ENCODE measurements around the gene SULF2.
"Not testable (repeated sequence)": the region's sequence is repeated elsewhere in the genome, so short reads cannot be mapped to it uniquely, and the experiment has no call there.

Gene SULF2

GRCh38 chr20:47796971-47797370 is 11.7 kb upstream of the SULF2 start:
- no peak overlapping the region for H3K4me3 ChIP-seq (ENCODE audit: low read length)
- no peak for TF ChIP-seq ZNF274 (IDR thresholded peaks at IDR 0.05; ENCODE audit: low read depth, low read length)

GRCh38 chr20:47795214-47795907 is 10.1 kb upstream of the SULF2 start:
- H3K4me3 ChIP-seq (ENCODE audit: low read length), result no peak overlapping the region
- TF ChIP-seq ZNF274 (IDR thresholded peaks at IDR 0.05; ENCODE audit: low read depth, low read length), result no peak

- not testable (repeated sequence) for H3K4me3 ChIP-seq (ENCODE audit: low read length)
Observed at GRCh38 chr20:47794264-47794663, 9.0 kb upstream of the SULF2 start.

- no peak for TF ChIP-seq ZNF274 (IDR thresholded peaks at IDR 0.05; ENCODE audit: low read depth, low read length)
- no peak overlapping the region for H3K4me3 ChIP-seq (ENCODE audit: low read length)
Observed at GRCh38 chr20:47792021-47792618, 6.8 kb upstream of the SULF2 start.

- H3K4me3 ChIP-seq (ENCODE audit: low read length), result no peak overlapping the region
- TF ChIP-seq ZNF274 (IDR thresholded peaks at IDR 0.05; ENCODE audit: low read depth, low read length), result no peak
Observed at GRCh38 chr20:47791084-47791599, 5.9 kb upstream of the SULF2 start.

GRCh38 chr20:47790580-47790965 is 5.3 kb upstream of the SULF2 start:
- no peak overlapping the region for H3K4me3 ChIP-seq (ENCODE audit: low read length)
- no peak for TF ChIP-seq ZNF274 (IDR thresholded peaks at IDR 0.05; ENCODE audit: low read depth, low read length)

GRCh38 chr20:47789764-47790579 is 4.7 kb upstream of the SULF2 start:
- no peak overlapping the region for H3K4me3 ChIP-seq (ENCODE audit: low read length)
- TF ChIP-seq ZNF274 (IDR thresholded peaks at IDR 0.05; ENCODE audit: low read depth, low read length), result no peak

GRCh38 chr20:47789081-47789763 is 3.9 kb upstream of the SULF2 start:
- no peak overlapping the region for H3K4me3 ChIP-seq (ENCODE audit: low read length)
- no peak for TF ChIP-seq ZNF274 (IDR thresholded peaks at IDR 0.05; ENCODE audit: low read depth, low read length)

GRCh38 chr20:47788741-47789080 is 3.4 kb upstream of the SULF2 start:
- H3K4me3 ChIP-seq (ENCODE audit: low read length), result no peak overlapping the region
- no peak for TF ChIP-seq ZNF274 (IDR thresholded peaks at IDR 0.05; ENCODE audit: low read depth, low read length)

- no peak overlapping the region for H3K4me3 ChIP-seq (ENCODE audit: low read length)
- no peak for TF ChIP-seq ZNF274 (IDR thresholded peaks at IDR 0.05; ENCODE audit: low read depth, low read length)
Observed at GRCh38 chr20:47786765-47787107, 1.5 kb upstream of the SULF2 start.

- no peak for TF ChIP-seq ZNF274 (IDR thresholded peaks at IDR 0.05; ENCODE audit: low read depth, low read length)
- peak overlapping the region; percentile 18; the same call in 1 of the 2 replicates for H3K4me3 ChIP-seq (ENCODE audit: low read length)
Observed at GRCh38 chr20:47785854-47786764, 828 bp upstream of the SULF2 start.

GRCh38 chr20:47784599-47785310 is 526 bp downstream of the SULF2 start:
- peak overlapping the region; percentile 57; the same call in 1 of the 2 replicates for H3K4me3 ChIP-seq (ENCODE audit: low read length)

More at GRCh38 chr20:47784599-47785310, 526 bp downstream of the SULF2 start:
- no peak for TF ChIP-seq ZNF274 (IDR thresholded peaks at IDR 0.05; ENCODE audit: low read depth, low read length)
